ENCODE measurements around the gene SKA2.

- TF ChIP-seq, protein P1, sequence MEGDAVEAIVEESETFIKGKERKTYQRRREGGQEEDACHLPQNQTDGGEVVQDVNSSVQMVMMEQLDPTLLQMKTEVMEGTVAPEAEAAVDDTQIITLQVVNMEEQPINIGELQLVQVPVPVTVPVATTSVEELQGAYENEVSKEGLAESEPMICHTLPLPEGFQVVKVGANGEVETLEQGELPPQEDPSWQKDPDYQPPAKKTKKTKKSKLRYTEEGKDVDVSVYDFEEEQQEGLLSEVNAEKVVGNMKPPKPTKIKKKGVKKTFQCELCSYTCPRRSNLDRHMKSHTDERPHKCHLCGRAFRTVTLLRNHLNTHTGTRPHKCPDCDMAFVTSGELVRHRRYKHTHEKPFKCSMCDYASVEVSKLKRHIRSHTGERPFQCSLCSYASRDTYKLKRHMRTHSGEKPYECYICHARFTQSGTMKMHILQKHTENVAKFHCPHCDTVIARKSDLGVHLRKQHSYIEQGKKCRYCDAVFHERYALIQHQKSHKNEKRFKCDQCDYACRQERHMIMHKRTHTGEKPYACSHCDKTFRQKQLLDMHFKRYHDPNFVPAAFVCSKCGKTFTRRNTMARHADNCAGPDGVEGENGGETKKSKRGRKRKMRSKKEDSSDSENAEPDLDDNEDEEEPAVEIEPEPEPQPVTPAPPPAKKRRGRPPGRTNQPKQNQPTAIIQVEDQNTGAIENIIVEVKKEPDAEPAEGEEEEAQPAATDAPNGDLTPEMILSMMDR (IDR thresholded peaks at IDR 0.05), result no peak
- TF ChIP-seq POLR2A (IDR thresholded peaks at IDR 0.05), result no peak
Measured at GRCh38 chr17:59093702-59094231, 61.2 kb downstream of the SKA2 start.

All from Peyer's patch (tissue), 4 donors.